WI38 (cell line): Measurements from ENCODE around the gene SNTG2.
"Not testable (repeated sequence)": the region's sequence is repeated elsewhere in the genome, so short reads cannot be mapped to it uniquely, and the experiment has no call there.

Experiments used
- H3K4me3 ChIP-seq: 2 replicates; pipeline ENCODE4 v1.5.1; 2011; ENCODE audit warnings: low read depth, mild to moderate bottlenecking, control low read depth, low read length
- TF ChIP-seq, protein P1 (sequence below): IDR thresholded peaks from 2 replicates; pipeline ENCODE4 v1.5.1; 2012; ENCODE audit warnings: low read depth, mild to moderate bottlenecking, control low read depth, low read length

SNTG2 gene

DNA sequence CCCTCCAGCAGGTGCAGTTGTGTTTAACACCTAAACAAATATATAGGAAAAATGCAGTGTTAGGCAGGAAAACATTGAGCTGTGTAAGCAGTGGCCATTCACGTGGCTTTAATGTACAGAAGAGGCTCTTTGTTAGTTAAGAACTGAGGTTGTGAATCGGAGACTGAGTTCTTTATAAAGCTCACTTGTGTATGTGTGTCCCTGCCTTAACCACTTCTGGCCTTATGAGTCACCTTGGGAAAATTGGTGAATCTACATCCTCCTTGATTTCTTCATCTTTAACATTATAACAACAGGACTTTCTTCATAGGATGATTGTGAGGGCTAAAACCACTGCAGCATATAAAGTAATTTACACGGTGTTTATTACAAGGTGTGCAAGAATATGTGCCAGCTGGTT, 274.3 kb downstream of the SNTG2 start:
- no peak overlapping the region for H3K4me3 ChIP-seq
- TF ChIP-seq, protein P1, sequence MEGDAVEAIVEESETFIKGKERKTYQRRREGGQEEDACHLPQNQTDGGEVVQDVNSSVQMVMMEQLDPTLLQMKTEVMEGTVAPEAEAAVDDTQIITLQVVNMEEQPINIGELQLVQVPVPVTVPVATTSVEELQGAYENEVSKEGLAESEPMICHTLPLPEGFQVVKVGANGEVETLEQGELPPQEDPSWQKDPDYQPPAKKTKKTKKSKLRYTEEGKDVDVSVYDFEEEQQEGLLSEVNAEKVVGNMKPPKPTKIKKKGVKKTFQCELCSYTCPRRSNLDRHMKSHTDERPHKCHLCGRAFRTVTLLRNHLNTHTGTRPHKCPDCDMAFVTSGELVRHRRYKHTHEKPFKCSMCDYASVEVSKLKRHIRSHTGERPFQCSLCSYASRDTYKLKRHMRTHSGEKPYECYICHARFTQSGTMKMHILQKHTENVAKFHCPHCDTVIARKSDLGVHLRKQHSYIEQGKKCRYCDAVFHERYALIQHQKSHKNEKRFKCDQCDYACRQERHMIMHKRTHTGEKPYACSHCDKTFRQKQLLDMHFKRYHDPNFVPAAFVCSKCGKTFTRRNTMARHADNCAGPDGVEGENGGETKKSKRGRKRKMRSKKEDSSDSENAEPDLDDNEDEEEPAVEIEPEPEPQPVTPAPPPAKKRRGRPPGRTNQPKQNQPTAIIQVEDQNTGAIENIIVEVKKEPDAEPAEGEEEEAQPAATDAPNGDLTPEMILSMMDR: no peak

DNA sequence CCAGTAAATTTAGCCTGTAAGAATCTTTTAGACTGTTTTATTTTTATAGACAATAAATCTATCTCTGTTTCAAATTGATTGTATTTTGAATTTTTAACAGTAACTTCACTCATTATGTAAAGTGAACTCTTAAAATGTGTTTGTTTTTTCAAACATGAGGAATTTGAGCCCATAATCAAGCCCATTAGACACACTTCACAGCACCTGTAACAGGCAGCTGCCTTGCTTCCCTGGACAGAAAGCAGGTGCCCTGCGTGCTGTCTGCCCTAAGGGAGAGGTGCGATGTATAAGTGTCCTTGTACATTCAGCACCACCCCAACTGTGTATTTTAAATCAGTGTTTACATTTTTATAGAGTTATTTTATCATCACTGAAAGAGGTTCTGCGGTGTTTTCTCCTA, 276.1 kb downstream of the SNTG2 start:
- TF ChIP-seq, protein P1: no peak
- no peak overlapping the region for H3K4me3 ChIP-seq

DNA sequence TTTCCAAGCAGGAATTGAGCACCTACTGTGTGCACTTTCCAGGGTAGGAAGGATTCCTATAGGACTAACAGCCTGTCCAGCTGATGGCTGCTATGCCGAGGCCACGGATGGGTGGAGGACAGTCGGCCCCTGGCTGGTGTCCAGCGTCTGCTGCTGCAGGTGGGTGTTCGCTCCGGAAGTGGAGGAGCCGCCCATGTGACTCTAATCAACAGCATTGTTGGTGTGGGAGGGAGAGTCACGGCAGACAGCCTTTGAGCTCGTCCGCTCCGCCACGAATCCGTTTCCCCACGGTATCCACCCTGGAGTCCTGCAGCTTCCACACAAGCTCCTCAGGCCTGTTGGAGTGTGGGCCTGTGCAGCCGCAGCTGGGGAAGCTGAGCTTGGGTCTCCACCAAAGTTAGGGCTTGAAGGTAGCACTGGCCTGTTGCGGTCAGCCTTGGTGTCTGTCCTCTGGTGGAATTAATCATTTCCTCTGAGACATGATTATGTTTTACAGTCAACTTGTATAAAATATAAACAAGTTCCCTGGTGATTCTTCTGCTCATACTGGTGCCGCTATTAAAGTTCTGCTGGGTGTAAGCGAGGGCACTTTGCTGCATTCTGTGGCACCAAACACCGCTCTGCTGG, 276.7 kb downstream of the SNTG2 start:
- TF ChIP-seq, protein P1: no peak
- no peak overlapping the region for H3K4me3 ChIP-seq

DNA sequence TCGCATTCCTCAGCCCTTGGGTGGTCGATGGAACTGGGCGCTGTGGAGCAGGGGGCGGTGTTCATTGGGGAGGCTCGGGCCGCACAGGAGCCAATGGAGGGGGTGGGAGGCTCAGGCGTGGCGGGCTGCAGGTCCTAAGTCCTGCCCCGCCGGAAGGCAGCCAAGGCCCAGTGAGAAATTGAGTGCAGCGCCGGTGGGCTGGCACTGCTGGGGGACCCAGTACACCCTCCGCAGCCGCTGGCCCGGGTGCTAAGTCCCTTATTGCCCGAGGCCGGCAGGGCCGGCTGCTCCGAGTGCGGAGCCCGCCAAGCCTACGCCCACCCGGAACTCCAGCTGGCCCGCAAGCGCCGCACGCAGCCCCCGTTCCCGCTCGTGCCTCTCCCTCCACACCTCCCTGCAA, 278.9 kb downstream of the SNTG2 start:
- not testable (repeated sequence) for H3K4me3 ChIP-seq

DNA sequence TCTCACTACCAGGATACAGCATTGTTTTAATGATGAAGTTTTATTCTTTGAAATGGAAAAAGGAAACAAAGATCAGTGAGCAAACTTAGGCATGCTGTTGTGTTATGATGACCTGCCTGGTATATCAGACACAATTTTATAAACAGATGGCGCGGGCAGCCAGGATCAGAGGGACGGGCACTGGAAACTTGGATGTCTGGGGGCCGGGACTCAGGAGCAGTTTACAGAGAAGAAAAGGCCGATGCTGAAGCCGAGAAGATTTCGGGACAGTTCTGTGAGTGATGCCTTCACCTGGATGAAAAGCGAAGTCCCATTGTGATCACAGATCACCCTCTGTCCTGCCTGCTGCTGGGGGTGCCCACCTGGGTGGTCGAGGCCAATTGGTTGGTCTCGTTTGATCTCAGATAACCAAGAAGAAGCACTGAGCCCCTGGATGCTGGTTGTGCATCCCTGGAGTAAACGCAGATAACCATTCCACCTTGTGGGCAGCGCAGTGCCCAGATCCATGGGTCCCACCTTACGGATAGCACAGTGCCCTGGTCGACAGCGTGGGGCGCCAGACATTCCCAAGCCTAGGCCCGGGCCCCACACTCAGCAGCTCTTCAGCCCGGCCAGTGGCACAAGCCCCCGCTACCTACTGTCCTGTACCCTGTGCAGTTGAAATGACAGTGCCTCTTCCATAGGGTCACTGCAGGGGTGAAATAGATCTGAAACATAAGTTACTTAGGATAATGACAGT, 279.7 kb downstream of the SNTG2 start:
- no peak overlapping the region for H3K4me3 ChIP-seq
- TF ChIP-seq, protein P1: no peak

DNA sequence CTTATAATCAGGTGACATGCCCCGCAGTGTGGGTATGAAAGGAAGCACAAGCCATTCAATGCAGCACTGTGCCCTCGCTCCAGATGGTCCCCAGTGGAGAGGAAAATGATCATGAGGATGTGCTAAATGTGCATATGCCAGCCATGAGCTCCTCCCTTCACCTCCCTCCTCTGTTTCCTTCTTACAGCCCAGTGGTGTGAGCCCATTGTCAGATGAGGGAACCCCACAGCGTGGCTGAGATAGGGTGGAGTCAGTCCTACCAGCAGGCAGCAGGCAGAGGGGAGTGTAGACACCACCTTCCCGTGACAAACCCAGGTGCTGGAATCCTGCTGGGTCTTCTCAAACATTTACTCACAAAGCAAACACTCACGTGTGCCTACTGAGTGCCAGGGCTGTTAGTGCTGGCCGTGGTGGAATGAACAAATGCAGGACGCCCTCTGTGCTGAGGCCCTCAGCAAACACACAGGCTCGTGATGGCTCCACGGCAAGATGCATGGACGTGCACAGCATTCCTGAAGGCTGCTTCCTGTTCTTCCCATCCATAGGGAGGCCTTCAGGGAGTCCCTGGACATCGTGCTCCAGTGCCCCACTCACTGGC, 280.9 kb downstream of the SNTG2 start:
- H3K4me3 ChIP-seq: no peak overlapping the region
- TF ChIP-seq, protein P1: no peak

DNA sequence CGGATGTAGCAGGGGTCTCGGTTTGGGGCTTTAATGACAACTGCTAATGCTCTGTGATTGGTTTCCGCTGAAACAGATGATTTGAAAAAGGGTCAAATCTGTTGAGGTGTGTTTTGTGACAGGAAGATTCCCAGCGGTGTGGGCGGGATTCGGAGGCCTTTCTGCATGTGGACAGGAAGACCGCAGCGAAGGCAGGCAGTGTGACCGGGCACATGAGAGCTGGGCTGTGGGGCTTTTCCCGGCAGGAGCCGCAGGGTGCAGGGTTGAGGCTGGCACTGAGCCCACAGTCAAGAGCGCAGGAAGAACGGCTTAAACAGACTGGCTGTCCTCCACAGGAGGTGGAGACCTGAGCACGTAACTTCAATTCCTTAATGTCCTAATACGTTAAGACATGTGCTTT, 282.6 kb downstream of the SNTG2 start:
- no peak overlapping the region for H3K4me3 ChIP-seq
- TF ChIP-seq, protein P1: no peak
